Daoy (cell line): Measurements from ENCODE around the gene ADAMTSL1. TPM values are rescaled to one million over a fixed set of nuclear protein-coding genes. Genes with fewer than 3 reads are reported as not detected.

Experiments used
- DNase-seq: peaks from one replicate; pipeline ENCODE4 v3.0.0-alpha.2; 2015; ENCODE audit warnings: low read depth
- total RNA-seq: library from RNA; depleted of rRNA; stranded (reverse); fragments of >200 nt; shearing (Covaris generic); gene quantifications from 2 replicates; pipeline ENCODE4 v1.2.3, GENCODE V29; 2014

Gene ADAMTSL1
- total RNA-seq, 1 experiment from 2014 or later, result 16.6 TPM

- no peak for DNase-seq
Observed at GRCh38 chr9:18698992-18699391, 225.0 kb downstream of the ADAMTSL1 start.

- no peak for DNase-seq
Observed at GRCh38 chr9:18699764-18700163, 225.8 kb downstream of the ADAMTSL1 start.

- DNase-seq, result no peak
Observed at GRCh38 chr9:18700714-18701113, 226.8 kb downstream of the ADAMTSL1 start.

GRCh38 chr9:18703151-18703900 is 229.4 kb downstream of the ADAMTSL1 start:
- DNase-seq, result no peak

GRCh38 chr9:18703901-18704379 is 230.0 kb downstream of the ADAMTSL1 start:
- no peak for DNase-seq

GRCh38 chr9:18705796-18706392 is 231.9 kb downstream of the ADAMTSL1 start:
- no peak for DNase-seq

- DNase-seq, result no peak
Observed at GRCh38 chr9:18706648-18707047, 232.7 kb downstream of the ADAMTSL1 start.

DNA sequence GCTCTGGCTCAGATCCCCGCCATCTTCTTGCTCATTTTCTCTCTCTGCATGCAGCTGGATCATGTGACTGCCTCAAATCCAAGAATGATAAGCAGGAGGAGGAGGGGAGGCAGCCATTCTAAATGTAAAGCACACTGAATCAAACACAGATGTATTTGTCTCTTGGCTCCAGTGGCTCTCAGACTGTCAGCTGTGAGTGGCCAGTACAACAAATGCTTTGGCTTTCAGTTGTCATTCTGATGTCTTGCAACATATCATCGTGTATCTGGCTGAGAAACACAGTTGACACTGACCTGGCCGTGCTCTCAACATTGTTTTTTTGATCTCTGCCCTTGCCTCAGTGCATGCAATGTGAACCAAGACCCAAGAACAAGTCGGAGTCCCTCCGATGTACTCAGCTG is 233.1 kb downstream of the ADAMTSL1 start:
- no peak for DNase-seq

- DNase-seq, result no peak
Observed at GRCh38 chr9:18707489-18708205, 233.7 kb downstream of the ADAMTSL1 start.

DNA sequence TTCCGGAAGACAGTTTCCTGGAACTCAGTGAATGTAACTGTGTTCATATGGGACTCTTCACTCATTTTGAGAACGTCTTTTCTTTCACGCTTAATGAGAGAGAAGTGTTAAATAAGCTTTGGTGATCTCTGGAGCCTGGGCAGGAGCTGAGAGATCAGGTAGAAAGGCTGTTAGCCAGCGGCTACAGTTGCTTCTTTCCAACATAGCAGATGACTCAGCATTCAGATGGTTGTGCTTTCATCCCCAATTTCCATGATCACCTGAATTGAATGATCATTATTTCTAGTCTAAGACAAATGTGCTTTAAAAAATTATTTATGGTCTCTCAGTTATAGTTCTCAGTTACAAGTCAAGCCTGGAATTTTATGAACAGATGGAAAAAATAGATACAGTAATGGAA is 234.5 kb downstream of the ADAMTSL1 start:
- DNase-seq, result no peak

DNA sequence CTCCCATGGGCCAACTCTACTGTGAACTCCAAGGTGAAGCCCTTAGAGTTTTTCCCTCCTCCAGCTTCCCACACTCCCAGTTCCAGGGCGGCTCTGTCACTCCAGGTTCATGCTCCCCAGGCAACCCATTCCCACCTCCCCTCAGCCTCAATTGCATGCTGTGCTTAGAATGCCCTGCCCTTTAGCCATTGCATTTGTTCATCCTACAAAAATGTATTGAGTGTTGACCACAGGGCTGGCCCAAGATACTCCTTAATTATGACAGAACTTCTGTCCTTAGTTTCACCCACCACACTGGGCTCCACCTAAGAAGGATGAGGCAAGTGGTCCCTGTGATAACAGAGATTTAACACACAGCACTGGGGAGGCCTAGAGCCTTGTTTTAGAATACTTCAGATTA is 236.1 kb downstream of the ADAMTSL1 start:
- DNase-seq, result no peak

DNA sequence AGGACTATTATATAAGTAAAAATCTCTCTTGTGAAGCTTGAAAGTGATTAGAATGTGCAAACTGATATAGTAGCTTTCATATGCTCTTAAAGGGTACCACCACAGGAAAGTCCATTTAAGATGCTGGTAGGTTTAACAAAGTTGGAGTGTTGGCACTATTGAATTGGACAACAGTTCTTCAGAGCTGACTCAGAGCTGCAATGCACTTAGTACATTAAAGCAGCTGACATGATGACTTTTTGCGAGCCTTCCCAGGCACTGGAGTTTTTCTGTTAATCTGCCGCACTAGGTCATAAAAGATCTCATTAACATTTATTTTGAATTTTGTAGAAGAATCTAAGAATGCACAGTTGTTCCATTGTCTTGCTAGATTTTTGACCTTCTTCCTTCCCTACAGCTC is 243.8 kb downstream of the ADAMTSL1 start:
- DNase-seq, result no peak

DNA sequence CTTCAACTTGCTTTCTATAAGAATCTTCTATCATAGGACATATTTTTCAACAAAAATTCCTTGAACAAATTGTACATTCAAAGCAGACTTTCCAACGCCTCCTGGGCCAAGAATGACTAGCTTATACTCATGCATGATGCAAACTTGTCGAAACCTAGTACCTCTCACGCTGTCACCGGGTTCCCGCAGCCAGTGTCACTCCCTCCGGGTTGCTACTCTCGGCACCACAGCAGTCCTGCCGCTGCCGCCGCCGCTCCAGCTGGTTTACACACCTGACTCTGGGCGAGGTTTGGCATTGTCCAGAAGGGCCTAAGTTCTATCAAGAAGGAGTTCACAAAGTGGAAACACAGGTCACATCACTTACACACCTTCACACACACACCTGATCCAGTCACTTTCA is 244.4 kb downstream of the ADAMTSL1 start:
- DNase-seq, result no peak

DNA sequence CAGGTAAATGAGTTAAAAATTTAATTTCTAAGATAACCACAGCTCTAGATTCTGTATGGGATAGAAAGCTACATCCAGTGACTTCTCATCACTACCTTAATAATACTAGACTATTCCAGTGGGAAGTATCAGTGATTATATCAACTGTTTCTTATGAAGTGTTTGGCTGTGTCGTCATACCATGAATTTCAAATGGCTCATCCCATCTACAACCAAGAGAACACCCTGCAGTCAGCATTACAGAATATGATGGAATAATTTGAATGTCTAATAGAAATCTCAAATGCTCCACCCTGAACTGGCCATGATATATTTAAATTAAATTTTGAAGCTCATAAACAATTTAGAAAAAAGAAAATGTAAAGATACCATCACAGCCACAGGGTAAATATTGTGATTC is 245.0 kb downstream of the ADAMTSL1 start:
- no peak for DNase-seq

DNA sequence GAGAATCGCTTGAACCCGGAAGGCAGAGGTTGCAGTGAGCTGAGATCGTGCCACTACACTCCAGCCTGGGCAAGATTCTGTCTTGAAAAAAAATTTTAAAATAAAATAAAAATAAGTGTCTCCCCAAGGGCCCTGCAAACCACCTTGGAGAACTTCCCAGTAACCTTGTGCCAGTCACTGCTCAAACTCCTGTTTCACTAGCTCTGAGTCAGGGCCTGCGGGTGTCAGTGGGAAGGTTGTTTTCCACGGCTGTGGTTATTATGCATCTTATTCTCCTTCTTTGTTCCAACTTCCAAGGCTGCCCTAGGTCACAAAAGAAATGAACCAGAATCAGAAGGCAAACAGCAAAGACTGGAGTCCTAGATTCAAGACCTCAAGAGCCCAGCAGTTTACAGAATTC is 246.7 kb downstream of the ADAMTSL1 start:
- DNase-seq, result no peak

GRCh38 chr9:18721267-18721994 is 247.5 kb downstream of the ADAMTSL1 start:
- no peak for DNase-seq

GRCh38 chr9:18721995-18722310 is 248.0 kb downstream of the ADAMTSL1 start:
- DNase-seq, result no peak

DNA sequence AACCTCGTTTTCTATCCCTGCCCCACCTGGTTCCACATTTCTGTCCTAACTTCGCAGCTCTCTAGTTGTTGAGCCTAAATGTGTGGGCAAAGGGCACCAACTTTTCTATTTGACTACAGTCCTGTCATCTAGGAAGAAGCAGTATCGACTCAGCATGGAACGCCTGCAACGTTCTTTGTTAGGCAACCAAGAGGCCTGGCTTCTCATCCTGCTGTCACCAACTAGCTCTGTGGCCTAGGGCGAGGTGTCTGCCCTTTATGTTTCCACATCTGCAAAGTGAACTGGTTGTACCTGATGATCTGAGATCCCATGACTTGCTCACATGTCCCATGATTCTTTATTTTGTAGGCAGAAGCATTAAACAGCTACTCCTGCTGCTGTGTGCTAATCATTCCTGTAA is 248.9 kb downstream of the ADAMTSL1 start:
- DNase-seq, result no peak

GRCh38 chr9:18723366-18723765 is 249.4 kb downstream of the ADAMTSL1 start:
- DNase-seq, result no peak

DNA sequence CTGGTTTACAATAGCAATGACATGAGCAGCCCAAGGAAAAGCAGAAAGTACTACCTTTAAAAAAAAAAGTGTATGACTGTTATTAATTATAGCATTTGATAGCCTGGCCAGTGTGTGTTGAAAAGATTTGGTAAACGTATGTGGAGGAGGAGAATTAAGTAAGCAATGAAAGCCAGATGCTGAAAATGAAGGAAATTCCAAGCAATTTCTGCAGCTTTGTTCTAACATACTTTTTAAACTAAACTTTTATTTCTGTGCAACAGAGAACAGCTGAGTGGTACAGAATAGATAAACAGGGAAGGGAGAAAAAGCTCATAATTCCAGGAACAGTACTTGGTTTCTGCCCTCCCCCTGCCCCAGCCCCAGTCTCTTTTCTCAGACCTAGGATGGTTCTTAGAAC is 252.6 kb downstream of the ADAMTSL1 start:
- no peak for DNase-seq

GRCh38 chr9:18727904-18728303 is 254.0 kb downstream of the ADAMTSL1 start:
- DNase-seq, result no peak

DNA sequence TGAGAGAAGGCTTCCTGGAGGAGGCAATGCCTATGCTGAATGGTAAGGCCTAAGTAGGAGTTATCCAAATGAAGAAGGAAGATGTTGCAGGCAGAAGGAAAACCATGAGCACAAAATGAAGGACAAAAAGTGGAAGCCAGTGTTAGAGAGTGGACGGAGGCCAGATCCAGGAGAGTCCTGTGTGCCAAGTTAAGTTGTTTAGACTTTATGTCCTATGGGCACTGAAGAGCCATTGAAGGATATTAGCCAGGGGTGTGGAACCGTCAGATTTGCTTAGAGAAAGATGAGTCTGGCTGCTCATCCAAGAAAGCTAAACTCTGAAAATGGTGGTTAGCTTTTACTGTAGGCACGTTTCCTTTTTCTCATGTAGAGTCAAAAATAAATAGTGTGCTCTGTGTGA is 254.7 kb downstream of the ADAMTSL1 start:
- no peak for DNase-seq
